HEK293 (cell line): ENCODE results near the gene ADCY6.

ENCODE experiments used
- CTCF ChIP-seq: fragments of 450-650 bp; formaldehyde crosslinking; IDR thresholded peaks from 2 replicates; pipeline ENCODE4 v1.5.1; 2016; ENCODE audit warnings: missing biosample characterization, missing genetic modification characterization
- KLF16 ChIP-seq: fragments of 450-650 bp; formaldehyde crosslinking; IDR thresholded peaks from 2 replicates; pipeline ENCODE4 v1.5.1; 2017; ENCODE audit warnings: missing biosample characterization, missing genetic modification characterization
- PRDM2 ChIP-seq: fragments of 450-650 bp; formaldehyde crosslinking; IDR thresholded peaks from 2 replicates; pipeline ENCODE4 v1.5.1; 2016; ENCODE audit warnings: missing biosample characterization, missing genetic modification characterization, borderline replicate concordance
- SP7 ChIP-seq: fragments of 450-650 bp; formaldehyde crosslinking; IDR thresholded peaks from 2 replicates; pipeline ENCODE4 v1.5.1; 2016; ENCODE audit warnings: missing biosample characterization, missing genetic modification characterization
- YY1 ChIP-seq: fragments of 450-650 bp; formaldehyde crosslinking; IDR thresholded peaks from 2 replicates; pipeline ENCODE4 v1.5.1; 2018; ENCODE audit warnings: missing biosample characterization, missing genetic modification characterization
- ZBTB17 ChIP-seq: fragments of 450-650 bp; formaldehyde crosslinking; IDR thresholded peaks from 2 replicates; pipeline ENCODE4 v1.5.1; 2016; ENCODE audit warnings: missing biosample characterization, missing genetic modification characterization
- ZBTB26 ChIP-seq: fragments of 450-650 bp; formaldehyde crosslinking; optimal IDR thresholded peaks from 2 replicates; pipeline ENCODE3; 2016; ENCODE audit warnings: missing biosample characterization, mild to moderate bottlenecking, missing genetic modification characterization
- ZFP3 ChIP-seq: fragments of 450-650 bp; formaldehyde crosslinking; IDR thresholded peaks from 2 replicates; pipeline ENCODE4 v1.5.1; 2016; ENCODE audit warnings: low read depth, missing biosample characterization, missing genetic modification characterization
- ZFP69B ChIP-seq: fragments of 450-650 bp; formaldehyde crosslinking; IDR thresholded peaks from 2 replicates; pipeline ENCODE4 v1.5.1; 2016; ENCODE audit warnings: missing biosample characterization, missing genetic modification characterization
- ZNF114 ChIP-seq: fragments of 450-650 bp; formaldehyde crosslinking; IDR thresholded peaks from 2 replicates; pipeline ENCODE4 v1.5.0; 2017; ENCODE audit warnings: missing biosample characterization, missing genetic modification characterization
- ZNF132 ChIP-seq: fragments of 450-650 bp; formaldehyde crosslinking; IDR thresholded peaks from 2 replicates; pipeline ENCODE4 v1.5.1; 2017; ENCODE audit warnings: missing biosample characterization, missing genetic modification characterization, borderline replicate concordance
- ZNF133 ChIP-seq: fragments of 450-650 bp; formaldehyde crosslinking; IDR thresholded peaks from 2 replicates; pipeline ENCODE4 v1.5.1; 2016; ENCODE audit warnings: missing biosample characterization, missing genetic modification characterization
- ZNF16 ChIP-seq: fragments of 450-650 bp; formaldehyde crosslinking; IDR thresholded peaks from 2 replicates; pipeline ENCODE4 v1.5.1; 2016; ENCODE audit warnings: low read depth, missing biosample characterization, missing genetic modification characterization
- ZNF174 ChIP-seq: fragments of 450-650 bp; formaldehyde crosslinking; IDR thresholded peaks from 2 replicates; pipeline ENCODE4 v1.5.0; 2017; ENCODE audit warnings: missing biosample characterization, mild to moderate bottlenecking, missing genetic modification characterization
- ZNF214 ChIP-seq: fragments of 450-650 bp; formaldehyde crosslinking; IDR thresholded peaks from 2 replicates; pipeline ENCODE4 v1.5.1; 2017; ENCODE audit warnings: missing biosample characterization, mild to moderate bottlenecking, missing genetic modification characterization, borderline replicate concordance
- ZNF223 ChIP-seq: fragments of 450-650 bp; formaldehyde crosslinking; IDR thresholded peaks from 2 replicates; pipeline ENCODE4 v1.5.1; 2016; ENCODE audit warnings: missing biosample characterization, missing genetic modification characterization
- ZNF23 ChIP-seq: fragments of 450-650 bp; formaldehyde crosslinking; IDR thresholded peaks from 2 replicates; pipeline ENCODE4 v1.5.1; 2016; ENCODE audit warnings: missing biosample characterization, missing genetic modification characterization, borderline replicate concordance
- ZNF239 ChIP-seq: fragments of 450-650 bp; formaldehyde crosslinking; IDR thresholded peaks from 2 replicates; pipeline ENCODE4 v1.5.1; 2016; ENCODE audit warnings: missing biosample characterization, missing genetic modification characterization
- ZNF398 ChIP-seq: fragments of 450-650 bp; formaldehyde crosslinking; IDR thresholded peaks from 2 replicates; pipeline ENCODE4 v1.5.1; 2017; ENCODE audit warnings: missing biosample characterization, missing genetic modification characterization
- ZNF561 ChIP-seq: fragments of 450-650 bp; IDR thresholded peaks from 2 replicates; pipeline ENCODE4 v1.5.1; 2018; ENCODE audit warnings: missing biosample characterization, missing genetic modification characterization, borderline replicate concordance
- ZNF571 ChIP-seq: fragments of 450-650 bp; formaldehyde crosslinking; IDR thresholded peaks from 2 replicates; pipeline ENCODE4 v1.5.0; 2017; ENCODE audit warnings: missing biosample characterization, missing genetic modification characterization
- ZNF629 ChIP-seq: fragments of 450-650 bp; formaldehyde crosslinking; IDR thresholded peaks from 2 replicates; pipeline ENCODE4 v1.5.1; 2017; ENCODE audit warnings: missing biosample characterization, missing genetic modification characterization
- ZNF645 ChIP-seq: fragments of 450-650 bp; formaldehyde crosslinking; IDR thresholded peaks from 2 replicates; pipeline ENCODE4; 2016; ENCODE audit warnings: missing biosample characterization, missing genetic modification characterization
- ZNF701 ChIP-seq: fragments of 450-650 bp; formaldehyde crosslinking; IDR thresholded peaks from 2 replicates; pipeline ENCODE4 v1.5.1; 2016; ENCODE audit warnings: missing biosample characterization, missing genetic modification characterization
- ZNF791 ChIP-seq: fragments of 450-650 bp; formaldehyde crosslinking; IDR thresholded peaks from 2 replicates; pipeline ENCODE4 v1.5.1; 2016; ENCODE audit warnings: missing biosample characterization, missing genetic modification characterization
- ZSCAN5A ChIP-seq: fragments of 450-650 bp; formaldehyde crosslinking; IDR thresholded peaks from 2 replicates; pipeline ENCODE4 v1.5.1; 2016; ENCODE audit warnings: missing biosample characterization, missing genetic modification characterization

The ADCY6 gene

GRCh38 chr12:48788854-48789775 is at the start of gene ADCY6 (continued):
- TF ChIP-seq ZNF239 (tag by site-specific recombination) (no peak), KLF16 (tag by site-specific recombination) (0 out of 2 replicates have a peak, but pooled peaks have one; percentile 20), ZNF629 (tag by site-specific recombination) (peak; percentile 10; the same call in 1 of the 2 replicates), ZBTB17 (tag by site-specific recombination) (no peak), ZNF132 (tag by site-specific recombination) (no peak), ZNF398 (peak; percentile 90), ZNF23 (tag by site-specific recombination) (no peak), ZNF701 (tag by site-specific recombination) (no peak), YY1 (tag by site-specific recombination) (peak; percentile 15; the same call in 1 of the 2 replicates), ZNF214 (tag by site-specific recombination) (no peak), ZBTB26 (tag by site-specific recombination) (peak; percentile 58), ZNF114 (no peak), ZNF561 (tag by site-specific recombination) (0 out of 2 replicates have a peak, but pooled peaks have one; percentile 20), ZFP69B (tag by site-specific recombination) (no peak), ZNF133 (tag by site-specific recombination) (no peak), PRDM2 (tag by site-specific recombination) (0 out of 2 replicates have a peak, but pooled peaks have one; percentile 72), ZSCAN5A (tag by site-specific recombination) (no peak), CTCF (tag by site-specific recombination) (no peak), ZNF791 (tag by site-specific recombination) (no peak), ZNF223 (tag by site-specific recombination) (no peak), SP7 (tag by site-specific recombination) (no peak; the same call in 1 of the 2 replicates), ZNF174 (no peak), ZNF645 (no peak), ZNF16 (tag by site-specific recombination) (no peak), ZNF571 (no peak), ZFP3 (tag by site-specific recombination) (no peak)
